PFSK-1 (cell line): ENCODE data around the gene TTC34.

Experiments
- REST ChIP-seq, 2 experiments: IDR thresholded peaks; 2 replicates each; pipeline versions ENCODE4 v1.6.1 to v1.8.0; 2011 to 2012; ENCODE audit warnings: low read depth in 2 of 2, low read length in 2 of 2, control low read depth in 1 of 2, inconsistent platforms in 1 of 2, mild to moderate bottlenecking in 1 of 2, moderate library complexity in 1 of 2; ENCODE audit not compliant: insufficient read depth in 1 of 2
- SIN3A ChIP-seq: IDR thresholded peaks from 2 replicates; pipeline ENCODE4 v1.6.1; 2012; ENCODE audit warnings: mild to moderate bottlenecking, low read length, moderate library complexity, borderline replicate concordance; ENCODE audit not compliant: insufficient read depth

- no peak for TF ChIP-seq REST (IDR thresholded peaks at IDR 0.05; ENCODE audit: insufficient read depth in 1 of 2, low read depth in 2 of 2, low read length in 2 of 2)
- TF ChIP-seq SIN3A: no peak
Measured at GRCh38 chr1:2639203-2639602, 162.3 kb downstream of the TTC34 start.
